ENCODE results near the gene LINGO3. TPM values are rescaled to one million over a fixed set of nuclear protein-coding genes. Genes with fewer than 3 reads are reported as not detected.

LINGO3 gene
- total RNA-seq, 4 donors from 2014 or later: not detected

DNA sequence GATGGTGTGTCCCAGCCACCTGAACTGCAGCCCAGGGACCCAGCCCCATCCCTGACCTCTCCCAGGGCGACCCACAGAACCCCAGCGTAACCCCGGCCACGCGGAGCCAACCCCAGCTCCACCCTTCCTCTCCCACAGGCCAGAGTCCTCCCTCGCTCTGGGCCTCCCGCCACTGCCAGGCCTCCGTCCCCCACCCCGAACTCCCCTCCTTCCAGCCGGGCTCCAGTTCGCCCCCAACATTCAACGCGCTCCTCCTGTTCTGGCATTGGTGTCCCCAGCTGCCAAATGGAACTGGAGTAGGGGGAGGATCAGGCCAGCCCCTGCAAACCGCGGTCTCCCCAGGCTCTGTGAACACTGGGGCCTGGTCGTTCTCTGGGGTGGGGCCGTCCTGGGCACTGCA, 7.4 kb downstream of the LINGO3 start:
- TF ChIP-seq POLR2AphosphoS5 (IDR thresholded peaks at IDR 0.05) (no peak), CTCF (IDR thresholded peaks at IDR 0.05) (no peak), POLR2A (IDR thresholded peaks at IDR 0.05) (no peak), EP300 (IDR thresholded peaks at IDR 0.05) (no peak)
- no peak overlapping the region for H3K27ac ChIP-seq
- no peaks in the 10 kb centered on the region for H3K36me3 ChIP-seq
- DNase-seq (ENCODE audit: low spot score in 2 of 2): no peak
- WGBS: 81% methylated on average over 15 of the region's 17 CpGs
- no peak overlapping the region for H3K4me3 ChIP-seq
- H3K9me3 ChIP-seq: no peaks in the 10 kb centered on the region
- peaks cover 7% of the 10 kb centered on the region for H3K4me1 ChIP-seq
- H3K27me3 ChIP-seq: peaks cover 29% of the 10 kb centered on the region

GRCh38 chr19:2296141-2296540, 11.8 kb downstream of the LINGO3 start:
- TF ChIP-seq CTCF (IDR thresholded peaks at IDR 0.05) (no peak), POLR2AphosphoS5 (IDR thresholded peaks at IDR 0.05) (no peak), EP300 (IDR thresholded peaks at IDR 0.05) (no peak), POLR2A (IDR thresholded peaks at IDR 0.05) (no peak)
- no peak for DNase-seq (ENCODE audit: low spot score in 2 of 2)
- Histone ChIP-seq H3K36me3 (peaks cover 4% of the 10 kb centered on the region), H3K4me3 (no peak overlapping the region), H3K27ac (no peak overlapping the region), H3K9me3 (no peaks in the 10 kb centered on the region), H3K27me3 (peaks cover 30% of the 10 kb centered on the region), H3K4me1 (peaks cover 22% of the 10 kb centered on the region)
- WGBS: 86% methylated on average over 11 of the region's 16 CpGs

- H3K4me1 ChIP-seq: peaks cover 36% of the 10 kb centered on the region
- WGBS: 39% methylated on average over 19 of the region's 26 CpGs
- TF ChIP-seq CTCF (IDR thresholded peaks at IDR 0.05): no peak
- TF ChIP-seq POLR2A (IDR thresholded peaks at IDR 0.05): no peak
- TF ChIP-seq POLR2AphosphoS5 (IDR thresholded peaks at IDR 0.05): no peak
- no peak for TF ChIP-seq EP300 (IDR thresholded peaks at IDR 0.05)
- H3K27ac ChIP-seq: no peak overlapping the region
- peaks cover 37% of the 10 kb centered on the region for H3K27me3 ChIP-seq
- peaks cover 4% of the 10 kb centered on the region for H3K36me3 ChIP-seq
- no peak for DNase-seq (ENCODE audit: low spot score in 2 of 2)
- no peaks in the 10 kb centered on the region for H3K9me3 ChIP-seq
- peak overlapping the region; percentile 6 for H3K4me3 ChIP-seq
Measured at GRCh38 chr19:2294687-2295335, 13.1 kb downstream of the LINGO3 start.

DNA sequence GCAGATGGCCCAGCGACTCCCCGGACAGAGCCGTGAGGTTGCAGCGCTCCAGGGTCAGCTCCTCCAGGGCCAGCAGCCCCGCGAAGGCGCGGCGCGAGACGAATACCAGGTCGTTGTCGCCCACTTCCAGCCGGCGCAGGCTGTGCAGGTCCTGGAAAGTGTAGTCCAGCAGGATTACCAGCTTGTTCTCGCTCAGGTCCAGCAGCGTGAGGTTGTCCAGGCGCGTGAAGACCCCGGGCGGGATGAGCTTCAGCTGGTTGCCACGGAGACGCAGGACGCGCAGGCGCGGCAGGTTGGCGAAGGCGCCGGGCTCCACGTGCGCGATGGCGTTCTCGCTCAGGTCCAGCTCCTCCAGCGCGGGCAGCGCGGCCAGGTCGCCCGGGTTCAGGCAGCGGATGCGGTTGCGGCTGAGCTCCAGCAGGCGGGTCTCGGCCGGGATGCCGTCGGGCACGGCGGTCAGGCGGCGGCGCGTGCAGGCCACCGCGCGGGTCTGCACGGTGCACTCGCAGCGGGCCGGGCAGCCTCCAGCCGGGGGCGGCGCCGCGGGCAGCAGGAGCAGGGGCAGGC, 16.7 kb downstream of the LINGO3 start:
- Histone ChIP-seq H3K4me3 (peak overlapping the region; percentile 49), H3K4me1 (peaks cover 42% of the 10 kb centered on the region), H3K9me3 (no peaks in the 10 kb centered on the region), H3K36me3 (peaks cover 4% of the 10 kb centered on the region), H3K27me3 (peaks cover 52% of the 10 kb centered on the region), H3K27ac (no peak overlapping the region)
- WGBS: 40% methylated on average over 2 of the region's 67 CpGs
- TF ChIP-seq POLR2AphosphoS5 (IDR thresholded peaks at IDR 0.05) (no peak), CTCF (IDR thresholded peaks at IDR 0.05) (no peak), EP300 (IDR thresholded peaks at IDR 0.05) (no peak)
- no peak for DNase-seq (ENCODE audit: low spot score in 2 of 2)

DNA sequence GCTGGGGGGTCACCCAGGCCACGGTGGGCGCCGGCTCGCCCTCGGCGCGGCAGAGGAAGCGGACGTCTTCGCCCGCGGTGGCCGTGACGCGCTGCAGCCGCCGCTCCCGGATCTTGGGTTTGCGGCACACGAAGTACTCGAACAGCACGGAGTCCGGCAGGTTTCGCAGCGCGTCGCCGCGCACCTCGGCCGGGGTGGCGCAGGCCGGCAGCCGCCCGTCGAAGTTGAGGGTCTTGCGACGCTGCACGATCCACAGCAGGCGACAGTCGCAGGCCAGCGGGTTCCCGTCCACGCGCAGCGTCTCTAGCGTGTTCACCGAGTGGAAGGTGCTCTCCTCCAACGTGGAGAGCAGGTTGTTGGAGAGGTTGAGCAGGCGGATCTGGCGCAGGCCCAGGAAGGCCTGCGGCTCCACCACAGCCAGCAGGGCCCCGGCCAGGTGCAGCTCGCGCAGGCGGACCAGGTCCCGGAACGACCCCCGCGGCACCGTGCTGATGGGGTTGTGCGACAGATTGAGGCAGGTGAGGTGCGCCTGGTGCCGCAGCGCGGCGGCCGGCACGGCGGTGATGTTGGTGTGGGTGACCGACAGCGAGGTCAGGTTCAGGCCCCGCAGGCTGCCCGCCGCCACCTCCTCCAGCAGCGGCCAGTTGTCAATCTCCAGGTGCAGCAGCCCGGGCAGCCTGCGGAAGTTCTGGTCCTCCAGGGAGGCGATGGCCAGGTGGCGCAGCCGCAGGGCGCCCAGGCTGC, 17.3 kb downstream of the LINGO3 start:
- 0% methylated on average over 5 of the region's 82 CpGs for WGBS

More for the DNA sequence above, 17.3 kb downstream of the LINGO3 start:
- Histone ChIP-seq H3K4me1 (peaks cover 42% of the 10 kb centered on the region), H3K27me3 (peaks cover 52% of the 10 kb centered on the region), H3K27ac (peak overlapping the region; percentile 49), H3K4me3 (peak overlapping the region; percentile 49), H3K9me3 (no peaks in the 10 kb centered on the region), H3K36me3 (peaks cover 4% of the 10 kb centered on the region)
- TF ChIP-seq CTCF (IDR thresholded peaks at IDR 0.05) (no peak), POLR2A (IDR thresholded peaks at IDR 0.05) (no peak), EP300 (IDR thresholded peaks at IDR 0.05) (no peak), POLR2AphosphoS5 (IDR thresholded peaks at IDR 0.05) (no peak)
- no peak for DNase-seq (ENCODE audit: low spot score in 2 of 2)

Measured in suprapubic skin (tissue), 4 donors.